Astrocyte of the spinal cord (primary cell): Measurements from ENCODE around the gene RPS21.

Experiments
- DNase-seq: peaks from one replicate; pipeline ENCODE4 v3.0.0; 2011; ENCODE audit warnings: low read depth, low spot score
- H3K4me3 ChIP-seq: 2 replicates; pipeline ENCODE4 v1.5.1; 2011; ENCODE audit warnings: low read depth, mild to moderate bottlenecking, low read length, moderate library complexity
- in situ Hi-C: cut with HindIII; loops from 2 replicates; pipeline ENCODE4 v1.10.0; 2017; ENCODE audit warnings: low sequenced_read_pairs
- TF ChIP-seq, protein P1 (sequence below): IDR thresholded peaks from 2 replicates; pipeline ENCODE4 v1.5.1; 2012; ENCODE audit warnings: low read depth, mild to moderate bottlenecking, low read length, inconsistent platforms

RPS21 gene

GRCh38 chr20:62388839-62389600 is 2.1 kb downstream of the RPS21 start:
- TF ChIP-seq, protein P1, sequence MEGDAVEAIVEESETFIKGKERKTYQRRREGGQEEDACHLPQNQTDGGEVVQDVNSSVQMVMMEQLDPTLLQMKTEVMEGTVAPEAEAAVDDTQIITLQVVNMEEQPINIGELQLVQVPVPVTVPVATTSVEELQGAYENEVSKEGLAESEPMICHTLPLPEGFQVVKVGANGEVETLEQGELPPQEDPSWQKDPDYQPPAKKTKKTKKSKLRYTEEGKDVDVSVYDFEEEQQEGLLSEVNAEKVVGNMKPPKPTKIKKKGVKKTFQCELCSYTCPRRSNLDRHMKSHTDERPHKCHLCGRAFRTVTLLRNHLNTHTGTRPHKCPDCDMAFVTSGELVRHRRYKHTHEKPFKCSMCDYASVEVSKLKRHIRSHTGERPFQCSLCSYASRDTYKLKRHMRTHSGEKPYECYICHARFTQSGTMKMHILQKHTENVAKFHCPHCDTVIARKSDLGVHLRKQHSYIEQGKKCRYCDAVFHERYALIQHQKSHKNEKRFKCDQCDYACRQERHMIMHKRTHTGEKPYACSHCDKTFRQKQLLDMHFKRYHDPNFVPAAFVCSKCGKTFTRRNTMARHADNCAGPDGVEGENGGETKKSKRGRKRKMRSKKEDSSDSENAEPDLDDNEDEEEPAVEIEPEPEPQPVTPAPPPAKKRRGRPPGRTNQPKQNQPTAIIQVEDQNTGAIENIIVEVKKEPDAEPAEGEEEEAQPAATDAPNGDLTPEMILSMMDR = no peak
- no peak overlapping the region for H3K4me3 ChIP-seq
- DNase-seq = no peak
- in situ Hi-C loops = no loop called here

GRCh38 chr20:62389601-62390087 is 2.7 kb downstream of the RPS21 start:
- in situ Hi-C loops = no loop called here
- TF ChIP-seq, protein P1 = no peak
- DNase-seq = no peak
- no peak overlapping the region for H3K4me3 ChIP-seq

- TF ChIP-seq, protein P1 = no peak
- no peak overlapping the region for H3K4me3 ChIP-seq
- in situ Hi-C loops = no loop called here
- no peak for DNase-seq
Measured at GRCh38 chr20:62390317-62391164, 3.6 kb downstream of the RPS21 start.

GRCh38 chr20:62391165-62392076 is 4.5 kb downstream of the RPS21 start:
- TF ChIP-seq, protein P1 = no peak
- no peak overlapping the region for H3K4me3 ChIP-seq
- DNase-seq = no peak
- in situ Hi-C loops = no loop called here

GRCh38 chr20:62392077-62392418 is 5.1 kb downstream of the RPS21 start:
- in situ Hi-C loops = no loop called here
- DNase-seq = no peak
- TF ChIP-seq, protein P1 = no peak
- H3K4me3 ChIP-seq = no peak overlapping the region
